Activated T-cell treated with anti-CD3 and anti-CD28 coated beads for 4 hours (primary cell): ENCODE results near the gene ABL2.
"Not testable (repeated sequence)": the region's sequence is repeated elsewhere in the genome, so short reads cannot be mapped to it uniquely, and the experiment has no call there.

Source experiments
- DNase-seq: peaks from one replicate; pipeline ENCODE4 v3.0.0-alpha.2; 2020

Gene ABL2

GRCh38 chr1:179213317-179213716 lies 16.2 kb downstream of the ABL2 start:
- not testable (repeated sequence) for DNase-seq

- DNase-seq: no peak
Measured at GRCh38 chr1:179208681-179209477, 20.6 kb downstream of the ABL2 start.

- DNase-seq: no peak
Measured at GRCh38 chr1:179206812-179207211, 22.7 kb downstream of the ABL2 start.

- no peak for DNase-seq
Measured at GRCh38 chr1:179205284-179205683, 24.2 kb downstream of the ABL2 start.

- DNase-seq: no peak
Measured at GRCh38 chr1:179202161-179202560, 27.3 kb downstream of the ABL2 start.

- no peak for DNase-seq
Measured at GRCh38 chr1:179200586-179200985, 28.9 kb downstream of the ABL2 start.

GRCh38 chr1:179197690-179198297 lies 31.7 kb downstream of the ABL2 start:
- no peak for DNase-seq

- not testable (repeated sequence) for DNase-seq
Measured at GRCh38 chr1:179195857-179196256, 33.6 kb downstream of the ABL2 start.

GRCh38 chr1:179195376-179195775 lies 34.1 kb downstream of the ABL2 start:
- no peak for DNase-seq

GRCh38 chr1:179194068-179194537 lies 35.4 kb downstream of the ABL2 start:
- no peak for DNase-seq

- DNase-seq: no peak
Measured at GRCh38 chr1:179190861-179191260, 38.6 kb downstream of the ABL2 start.

GRCh38 chr1:179187735-179188471 lies 41.6 kb downstream of the ABL2 start:
- no peak for DNase-seq

GRCh38 chr1:179187043-179187442 lies 42.4 kb downstream of the ABL2 start:
- DNase-seq: no peak

- DNase-seq: no peak
Measured at GRCh38 chr1:179184403-179184802, 45.1 kb downstream of the ABL2 start.

GRCh38 chr1:179183857-179184256 lies 45.6 kb downstream of the ABL2 start:
- DNase-seq: no peak

- no peak for DNase-seq
Measured at GRCh38 chr1:179178950-179179349, 50.5 kb downstream of the ABL2 start.

GRCh38 chr1:179178183-179178582 lies 51.3 kb downstream of the ABL2 start:
- no peak for DNase-seq

GRCh38 chr1:179177615-179178014 lies 51.9 kb downstream of the ABL2 start:
- DNase-seq: no peak

- DNase-seq: no peak
Measured at GRCh38 chr1:179177182-179177581, 52.3 kb downstream of the ABL2 start.

GRCh38 chr1:179175011-179175841 lies 54.3 kb downstream of the ABL2 start:
- DNase-seq: no peak

- DNase-seq: not testable (repeated sequence)
Measured at GRCh38 chr1:179170468-179170770, 59.1 kb downstream of the ABL2 start.

- no peak for DNase-seq
Measured at GRCh38 chr1:179169616-179170467, 59.6 kb downstream of the ABL2 start.
